ENCODE data around the gene FAM228A.

- TF ChIP-seq CTCF (conservative IDR thresholded peaks at IDR 0.05 in 1 of 2, IDR thresholded peaks at IDR 0.05 in 1 of 2; ENCODE audit: extremely low read depth in 1 of 2, insufficient read depth in 1 of 2, low read depth in 1 of 2, low read length in 2 of 2) (no peak), EZH2 (IDR thresholded peaks at IDR 0.05; ENCODE audit: borderline replicate concordance, low read length) (no peak)
Observed at GRCh38 chr2:24132543-24132942, 42.3 kb upstream of the FAM228A start.

Data from mammary epithelial cell (primary cell).